ENCODE results near the gene DDR1.

The DDR1 gene

GRCh38 chr6:30837870-30838269 is 46.4 kb upstream of the DDR1 start:
- no peak overlapping the region for H3K4me3 ChIP-seq (ENCODE audit: low read depth, low read length)
- no peak for DNase-seq (ENCODE audit: low read depth)
- no peak for TF ChIP-seq CTCF (IDR thresholded peaks at IDR 0.05; ENCODE audit: low read depth, low read length, missing control alignments)
- in situ Hi-C loops (cut with HindIII; ENCODE audit: low sequenced_read_pairs), result no loop called here

- no peak for TF ChIP-seq CTCF (IDR thresholded peaks at IDR 0.05; ENCODE audit: low read depth, low read length, missing control alignments)
- in situ Hi-C loops (cut with HindIII; ENCODE audit: low sequenced_read_pairs), result no loop called here
- no peak overlapping the region for H3K4me3 ChIP-seq (ENCODE audit: low read depth, low read length)
- no peak for DNase-seq (ENCODE audit: low read depth)
Measured at GRCh38 chr6:30839671-30840070, 44.6 kb upstream of the DDR1 start.

GRCh38 chr6:30840084-30840934 is 44.0 kb upstream of the DDR1 start:
- in situ Hi-C loops (cut with HindIII; ENCODE audit: low sequenced_read_pairs), result no loop called here
- H3K4me3 ChIP-seq (ENCODE audit: low read depth, low read length), result no peak overlapping the region
- TF ChIP-seq CTCF (IDR thresholded peaks at IDR 0.05; ENCODE audit: low read depth, low read length, missing control alignments), result no peak
- no peak for DNase-seq (ENCODE audit: low read depth)

GRCh38 chr6:30840935-30841643 is 43.2 kb upstream of the DDR1 start:
- no peak overlapping the region for H3K4me3 ChIP-seq (ENCODE audit: low read depth, low read length)
- no peak for TF ChIP-seq CTCF (IDR thresholded peaks at IDR 0.05; ENCODE audit: low read depth, low read length, missing control alignments)
- in situ Hi-C loops (cut with HindIII; ENCODE audit: low sequenced_read_pairs), result no loop called here
- DNase-seq (ENCODE audit: low read depth), result no peak

GRCh38 chr6:30841644-30842504 is 42.4 kb upstream of the DDR1 start:
- no peak overlapping the region for H3K4me3 ChIP-seq (ENCODE audit: low read depth, low read length)
- in situ Hi-C loops (cut with HindIII; ENCODE audit: low sequenced_read_pairs), result no loop called here
- DNase-seq (ENCODE audit: low read depth), result no peak
- TF ChIP-seq CTCF (IDR thresholded peaks at IDR 0.05; ENCODE audit: low read depth, low read length, missing control alignments), result no peak

Data from astrocyte of the cerebellum (primary cell).